ENCODE measurements around the gene HOOK2. TPM values are rescaled to one million over a fixed set of nuclear protein-coding genes. Genes with fewer than 3 reads are reported as not detected.

HOOK2 gene
- polyA plus RNA-seq, 1 of the 3 experiments (the other 2 are of a cell fraction): 33.0 TPM

- TF ChIP-seq REST (IDR thresholded peaks at IDR 0.05; ENCODE audit: low read depth, low read length): no peak
- no peak for TF ChIP-seq TEAD4 (IDR thresholded peaks at IDR 0.05; ENCODE audit: borderline replicate concordance, insufficient read depth)
- no peak for TF ChIP-seq CHD2 (IDR thresholded peaks at IDR 0.05; ENCODE audit: low read length, partially characterized antibody)
Measured at GRCh38 chr19:12769689-12770088, 5.7 kb downstream of the HOOK2 start (continued).

- Histone ChIP-seq H3K4me2 (no peak overlapping the region), H3K4me3 (ENCODE audit: low read depth in 2 of 2, low read length in 1 of 2) (no peak overlapping the region), H3K79me2 (ENCODE audit: insufficient read depth) (no peaks in the 10 kb centered on the region), H3K27ac (ENCODE audit: low read depth in 2 of 2, low read length in 1 of 2) (no peak overlapping the region), H3K9me3 (no peaks in the 10 kb centered on the region), H3F3A (replicated peaks; ENCODE audit: insufficient read depth) (no peaks in the 10 kb centered on the region), H3K27me3 (ENCODE audit: insufficient read depth) (no peaks in the 10 kb centered on the region), H3K36me3 (replicated peaks in 1 of 2; ENCODE audit: control insufficient read depth in 1 of 2, insufficient read depth in 2 of 2, low read length in 1 of 2) (peaks cover 4 to 7% of the 10 kb centered on the region in 2 experiments), H2AFZ (ENCODE audit: low read depth) (no peak overlapping the region), H3K9ac (no peak overlapping the region), H3K4me1 (ENCODE audit: control insufficient read depth in 1 of 2, insufficient read depth in 2 of 2, low read depth in 1 of 2, low read length in 1 of 2) (peaks cover 0 to 17% of the 10 kb centered on the region in 2 experiments; a peak in 1 of 4 replicates), H4K20me1 (ENCODE audit: insufficient read depth) (no peaks in the 10 kb centered on the region), H3K9me2 (no peaks in the 10 kb centered on the region)
- CTCF ChIA-PET: interaction anchor here (0.6 to 17.5 kb wide), 7 partner anchors 8 to 50 kb away, joined by 3 to 321 read pairs (median 16); partner anchors contain the start of genes BEST2, GET3, JUNB and PRDX2
- 94% methylated on average over 13 of the region's 15 CpGs for WGBS (ENCODE audit: low lambda C conversion rate)
- POLR2A ChIA-PET: no interaction called here
- no peak for DNase-seq
- TF ChIP-seq SIN3A (IDR thresholded peaks at IDR 0.05; ENCODE audit: borderline replicate concordance, low read depth, low read length) (no peak), FOXM1 (IDR thresholded peaks at IDR 0.05; ENCODE audit: low read depth) (no peak), IRF3 (IDR thresholded peaks at IDR 0.05; ENCODE audit: low read depth, low read length) (no peak), EP300 (IDR thresholded peaks at IDR 0.05; ENCODE audit: borderline replicate concordance in 1 of 2, low read depth in 1 of 2, low read length in 1 of 2) (no peak), CHD2 (IDR thresholded peaks at IDR 0.05; ENCODE audit: low read length, partially characterized antibody) (no peak), NRF1 (IDR thresholded peaks at IDR 0.05; ENCODE audit: low read depth, low read length) (no peak), MXI1 (IDR thresholded peaks at IDR 0.05; ENCODE audit: low read depth, low read length) (no peak), FOXJ3 (CRISPR knock-in tag; IDR thresholded peaks at IDR 0.05) (no peak), REST (IDR thresholded peaks at IDR 0.05; ENCODE audit: low read depth, low read length) (no peak), JUND (IDR thresholded peaks at IDR 0.05) (no peak), NFIC (IDR thresholded peaks at IDR 0.05; ENCODE audit: borderline replicate concordance) (no peak), ZBTB33 (IDR thresholded peaks at IDR 0.05; ENCODE audit: borderline replicate concordance, low read depth) (no peak), GATA2 (CRISPR knock-in tag; IDR thresholded peaks at IDR 0.05) (no peak), MEF2A (IDR thresholded peaks at IDR 0.05; ENCODE audit: borderline replicate concordance, low read depth) (no peak), RFX5 (IDR thresholded peaks at IDR 0.05; ENCODE audit: low read length) (no peak), ELF1 (IDR thresholded peaks at IDR 0.05) (no peak), CTCF (IDR thresholded peaks at IDR 0.05) (no peak), SMC3 (IDR thresholded peaks at IDR 0.05; ENCODE audit: low read depth, low read length) (no peak)
Measured at GRCh38 chr19:12767666-12768065, 7.7 kb downstream of the HOOK2 start.

Measured in SK-N-SH (cell line).